HG02970 (cell line): ENCODE data around the gene BPGM.

Source experiments
- ATAC-seq: cut with Tn5 transposase; IDR thresholded peaks from one replicate; pipeline ENCODE4 v1.9.1; 2021; ENCODE audit warnings: mild to moderate bottlenecking, moderate library complexity, moderate number of reproducible peaks; ENCODE audit not compliant: unreplicated experiment, low FRiP score

The BPGM gene

GRCh38 chr7:134646425-134647305 is at the start of gene BPGM:
Gene BPGM (plus strand): TSS chr7:134646853. CDS start chr7:134661508, 14,655 bp downstream.
- peak; percentile 99 for ATAC-seq

- no peak for ATAC-seq
These were observed 47.3 kb upstream of the BPGM start for GRCh38 chr7:134599371-134599770.

DNA sequence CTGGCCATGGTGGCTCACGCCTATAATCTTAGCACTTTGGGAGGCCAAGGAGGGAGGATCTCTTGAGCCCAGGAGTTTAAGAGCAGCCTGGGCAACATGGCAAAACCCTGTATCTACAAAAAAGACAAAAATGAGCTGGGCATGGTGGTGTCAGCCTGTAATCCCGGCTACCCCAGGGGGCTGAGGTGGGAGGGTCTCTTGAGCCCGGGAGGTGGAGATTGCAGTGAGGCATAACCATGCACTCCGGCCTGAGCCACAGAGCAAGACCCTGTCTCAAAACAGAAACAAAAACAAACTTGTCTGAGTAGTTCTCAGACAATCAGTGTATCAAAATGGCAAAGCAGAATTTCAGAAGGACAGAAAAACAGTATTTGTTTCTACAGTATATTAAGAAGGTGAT is 45.2 kb upstream of the BPGM start:
- no peak for ATAC-seq

DNA sequence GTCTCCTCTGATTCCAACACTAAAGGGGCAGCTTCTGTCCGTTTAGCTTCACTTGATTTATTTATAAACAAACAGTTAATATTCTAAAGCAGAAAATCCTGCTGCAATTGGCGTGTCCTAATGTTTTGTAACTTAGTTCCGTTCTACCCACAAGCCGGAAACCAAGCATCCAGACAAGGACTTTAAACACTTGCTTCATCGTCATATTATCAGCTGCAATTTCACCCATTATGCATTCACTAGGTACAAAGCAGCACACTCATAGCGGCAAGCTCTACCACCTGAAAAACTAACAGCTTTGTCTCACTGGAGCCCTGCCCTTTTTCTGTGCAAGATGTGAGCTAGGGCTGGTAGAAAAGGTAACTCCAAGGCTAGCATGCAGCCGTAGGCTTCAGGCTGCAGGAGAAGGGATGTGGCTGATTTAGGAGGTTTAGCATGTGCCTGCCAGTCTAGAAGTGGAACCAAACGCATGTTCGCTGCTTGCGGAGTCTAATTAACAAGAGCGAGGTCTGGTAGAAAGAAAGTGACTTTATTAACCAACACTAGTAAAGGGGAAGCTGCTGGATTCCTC is 43.7 kb upstream of the BPGM start:
- no peak for ATAC-seq

DNA sequence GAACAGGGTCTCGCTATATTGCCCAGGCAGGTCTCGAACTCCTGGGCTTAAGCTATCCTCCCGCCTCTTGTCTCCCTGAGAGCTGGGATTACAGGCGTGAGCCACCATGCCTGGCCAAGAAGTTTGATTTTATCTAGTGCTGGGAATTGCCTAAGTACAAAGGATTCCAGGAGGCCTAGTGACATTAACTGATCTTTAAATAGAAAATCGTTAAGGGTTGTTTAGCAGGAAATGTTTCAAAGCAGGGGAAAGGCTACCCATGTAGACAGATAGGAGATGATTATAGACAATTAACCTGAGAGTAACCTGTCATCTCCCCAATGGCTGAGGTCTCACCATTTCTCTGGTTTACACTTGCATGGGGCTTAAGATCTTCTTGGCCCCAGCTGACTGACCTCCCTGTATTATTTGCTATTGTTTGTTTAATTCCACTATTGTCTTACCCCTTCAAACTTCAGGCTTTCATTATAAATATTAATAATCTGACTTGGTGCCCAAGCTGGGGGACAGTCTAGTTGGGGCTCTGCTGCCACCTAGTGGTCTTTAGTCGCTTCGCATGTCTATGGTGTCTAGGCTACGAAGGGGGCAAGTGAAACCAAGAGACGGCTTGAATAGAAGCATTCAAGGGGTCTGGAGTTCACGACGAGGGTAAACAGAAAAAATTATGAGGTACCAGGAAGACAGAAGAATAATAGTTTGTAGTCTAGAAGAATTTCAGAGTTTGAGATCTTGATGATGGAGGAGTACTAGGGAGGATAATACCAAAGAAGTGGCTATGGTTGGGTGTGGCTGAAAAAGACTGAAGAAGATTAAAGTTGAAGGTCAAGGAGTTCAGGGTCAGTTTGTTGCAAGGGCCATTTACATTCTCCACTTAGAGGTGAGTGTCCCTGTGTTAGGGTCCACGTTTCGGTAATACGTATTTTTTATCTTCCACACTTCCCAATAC is 40.4 kb upstream of the BPGM start:
- ATAC-seq: no peak

DNA sequence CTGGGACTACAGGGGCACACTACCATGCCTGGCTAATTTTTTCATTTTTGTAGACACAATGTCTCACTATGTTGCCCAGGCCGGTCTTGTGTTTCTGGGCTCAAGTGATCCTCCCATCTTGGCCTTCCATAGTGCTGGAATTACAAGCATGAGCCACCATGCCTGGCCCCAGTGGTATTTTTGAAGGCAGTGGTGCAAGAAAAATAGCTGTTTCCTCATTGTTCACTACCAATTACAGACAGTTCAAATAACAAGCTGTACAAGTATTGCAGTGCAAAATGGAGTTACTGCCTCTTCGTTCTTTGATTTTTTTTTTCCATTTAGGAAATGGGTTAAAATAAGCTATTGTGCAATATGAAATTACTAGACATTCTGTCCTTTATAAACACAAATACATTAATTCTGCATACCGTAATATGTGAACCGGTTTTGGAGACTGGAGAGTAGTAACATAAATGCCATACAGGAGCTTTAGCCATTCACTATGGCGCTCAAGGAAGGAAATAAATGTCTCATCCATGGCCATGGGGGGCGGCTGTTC is 35.0 kb upstream of the BPGM start:
- no peak for ATAC-seq

- no peak for ATAC-seq
These were observed 34.5 kb upstream of the BPGM start for GRCh38 chr7:134612197-134612596.

GRCh38 chr7:134613623-134614347 is 32.9 kb upstream of the BPGM start:
- no peak for ATAC-seq

GRCh38 chr7:134616611-134617010 is 30.0 kb upstream of the BPGM start:
- no peak for ATAC-seq

GRCh38 chr7:134618756-134619530 is 27.7 kb upstream of the BPGM start:
- ATAC-seq: no peak

GRCh38 chr7:134619627-134620331 is 26.9 kb upstream of the BPGM start:
- ATAC-seq: no peak

GRCh38 chr7:134622303-134622995 is 24.2 kb upstream of the BPGM start:
- no peak for ATAC-seq

DNA sequence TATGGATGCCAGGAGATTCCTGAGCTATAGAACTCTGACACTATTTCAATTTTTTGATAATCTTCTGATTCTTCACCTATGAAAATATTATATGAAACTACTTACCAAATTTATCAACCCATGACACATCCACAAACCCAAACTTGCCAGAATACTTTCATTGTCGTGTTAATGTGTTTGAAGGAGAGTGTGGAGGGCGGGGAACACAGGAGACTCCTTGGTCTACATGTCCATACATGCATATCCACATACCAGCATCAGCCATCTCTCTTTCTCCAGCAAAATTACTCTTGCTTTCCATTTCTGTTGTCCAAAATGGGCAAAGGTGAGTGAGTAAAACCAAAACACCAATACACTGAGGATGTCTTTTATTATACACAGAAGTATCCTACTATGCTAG is 23.5 kb upstream of the BPGM start:
- ATAC-seq: no peak

DNA sequence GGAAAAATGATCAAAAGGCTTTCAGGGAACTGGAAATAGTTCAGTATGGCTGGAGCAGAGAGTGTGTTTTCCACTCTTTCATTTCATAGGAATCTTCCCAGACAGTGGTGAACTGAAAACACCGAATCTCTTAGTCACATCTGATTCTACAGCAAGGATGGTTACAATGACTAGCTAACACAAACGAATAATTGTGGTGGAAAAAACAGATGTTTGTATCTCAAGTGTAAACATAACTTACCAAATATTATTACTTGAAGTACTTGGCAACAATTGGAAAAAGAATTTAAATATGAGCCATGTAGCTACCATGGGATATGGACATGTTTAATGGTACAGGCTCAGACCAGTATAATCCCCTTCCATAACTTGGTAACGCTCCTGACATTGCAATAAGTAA is 21.1 kb upstream of the BPGM start:
- ATAC-seq: no peak

GRCh38 chr7:134627109-134627774 is 19.4 kb upstream of the BPGM start:
- no peak for ATAC-seq

GRCh38 chr7:134627775-134628153 is 18.9 kb upstream of the BPGM start:
- no peak for ATAC-seq

DNA sequence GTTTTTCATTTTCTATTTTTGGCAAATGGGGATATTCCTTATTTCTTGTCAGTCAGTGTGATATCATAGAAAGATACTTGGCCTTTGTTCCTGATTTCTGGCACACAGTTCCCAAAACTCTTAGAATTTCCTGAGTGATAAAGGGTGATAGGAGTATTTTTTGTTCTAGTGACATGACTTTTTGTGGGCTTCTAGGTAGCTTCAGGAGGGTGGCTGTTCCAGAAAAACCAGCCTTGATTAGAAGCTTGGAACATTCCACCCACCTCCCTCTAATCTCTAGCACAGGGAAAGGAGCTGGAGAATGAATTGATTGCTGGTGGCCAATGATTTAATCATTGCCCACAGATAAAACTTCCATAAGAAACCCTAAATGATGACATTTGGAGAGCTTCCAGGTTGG is 17.2 kb upstream of the BPGM start:
- ATAC-seq: no peak

GRCh38 chr7:134630237-134630636 is 16.4 kb upstream of the BPGM start:
- ATAC-seq: no peak
